ENCODE data around the gene DUSP5. TPM values are rescaled to one million over a fixed set of nuclear protein-coding genes. Genes with fewer than 3 reads are reported as not detected.

DUSP5 gene
- total RNA-seq, 4 donors from 2014 or later = 4.8 to 10.8 (median 8.1) TPM

GRCh38 chr10:110508806-110509544 is 11.3 kb downstream of the DUSP5 start:
- no peak for TF ChIP-seq CTCF (IDR thresholded peaks at IDR 0.05; ENCODE audit: low read depth)

GRCh38 chr10:110509560-110509959 is 11.9 kb downstream of the DUSP5 start:
- no peak for TF ChIP-seq CTCF (IDR thresholded peaks at IDR 0.05; ENCODE audit: low read depth)

- TF ChIP-seq CTCF (IDR thresholded peaks at IDR 0.05; ENCODE audit: low read depth) = no peak
Measured at GRCh38 chr10:110510086-110510485, 12.4 kb downstream of the DUSP5 start.

- no peak for TF ChIP-seq CTCF (IDR thresholded peaks at IDR 0.05; ENCODE audit: low read depth)
Measured at GRCh38 chr10:110510730-110511129, 13.0 kb downstream of the DUSP5 start.

- TF ChIP-seq CTCF (IDR thresholded peaks at IDR 0.05; ENCODE audit: low read depth) = no peak
Measured at GRCh38 chr10:110511734-110512449, 14.2 kb downstream of the DUSP5 start.

- TF ChIP-seq CTCF (IDR thresholded peaks at IDR 0.05; ENCODE audit: low read depth) = no peak
Measured at GRCh38 chr10:110512461-110513187, 14.9 kb downstream of the DUSP5 start.

GRCh38 chr10:110513949-110514348 is 16.2 kb downstream of the DUSP5 start:
- no peak for TF ChIP-seq CTCF (IDR thresholded peaks at IDR 0.05; ENCODE audit: low read depth)

Data from subcutaneous adipose tissue (tissue), 4 donors.